ENCODE measurements around the gene ZNF683.

The ZNF683 gene

DNA sequence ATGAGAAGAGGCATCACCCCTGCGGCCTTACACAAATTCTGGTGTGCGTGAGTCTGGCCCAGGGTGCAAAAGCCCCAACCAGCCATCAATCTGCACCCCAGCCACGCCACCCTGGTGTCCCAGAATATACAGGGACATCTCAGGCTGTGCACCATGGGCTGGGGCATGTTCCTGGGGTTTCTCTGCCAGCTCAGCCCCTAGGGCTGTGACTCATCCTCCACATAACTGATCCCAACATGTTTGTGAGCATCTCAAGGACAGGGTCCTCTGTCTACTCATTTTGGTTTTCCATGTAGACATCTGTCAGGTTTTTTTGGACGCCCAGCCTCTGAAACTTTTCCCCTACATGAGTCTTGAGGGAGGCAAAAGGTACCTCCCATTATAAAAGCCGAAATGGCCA, 511 bp downstream of the ZNF683 start:
- POLR2A ChIA-PET = no interaction called here

DNA sequence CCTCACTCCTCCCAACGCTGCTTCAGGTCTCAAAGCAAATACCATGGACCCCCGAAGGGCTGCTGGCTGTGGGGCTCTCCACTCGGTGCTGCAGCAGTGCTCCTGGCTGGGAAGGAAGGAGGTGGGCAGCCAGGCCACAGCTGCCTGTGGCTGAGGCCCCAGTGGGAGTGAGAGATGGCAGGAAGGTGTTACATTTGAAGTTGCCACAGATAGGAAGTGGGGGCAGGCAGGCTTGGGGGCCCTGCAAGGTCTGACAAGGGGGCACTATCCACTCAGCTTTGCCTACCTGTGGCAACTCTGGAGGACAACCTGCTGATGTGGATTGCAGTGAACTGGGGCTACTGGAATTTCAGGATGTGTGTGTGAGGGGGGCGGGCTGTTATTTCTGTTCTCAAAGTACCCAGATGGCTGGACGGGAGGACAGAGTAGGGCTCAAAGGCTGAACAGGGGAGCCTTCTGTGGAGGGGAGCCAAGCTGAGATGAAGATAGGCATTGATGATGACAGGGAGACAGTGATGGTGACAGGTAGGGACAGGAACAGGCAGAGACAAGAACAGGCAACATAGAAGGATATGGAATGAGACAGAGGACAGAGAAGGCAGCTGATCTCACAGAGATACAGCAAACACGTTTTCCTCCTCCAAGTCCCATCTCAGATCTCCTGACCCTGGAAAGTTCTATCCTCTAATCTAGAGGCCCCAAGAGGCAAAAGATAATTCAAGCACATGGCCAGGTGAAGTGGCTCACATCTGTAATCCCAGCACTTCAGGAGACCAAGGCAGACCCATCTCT, 1.8 kb downstream of the ZNF683 start:
- TF ChIP-seq, protein P1, sequence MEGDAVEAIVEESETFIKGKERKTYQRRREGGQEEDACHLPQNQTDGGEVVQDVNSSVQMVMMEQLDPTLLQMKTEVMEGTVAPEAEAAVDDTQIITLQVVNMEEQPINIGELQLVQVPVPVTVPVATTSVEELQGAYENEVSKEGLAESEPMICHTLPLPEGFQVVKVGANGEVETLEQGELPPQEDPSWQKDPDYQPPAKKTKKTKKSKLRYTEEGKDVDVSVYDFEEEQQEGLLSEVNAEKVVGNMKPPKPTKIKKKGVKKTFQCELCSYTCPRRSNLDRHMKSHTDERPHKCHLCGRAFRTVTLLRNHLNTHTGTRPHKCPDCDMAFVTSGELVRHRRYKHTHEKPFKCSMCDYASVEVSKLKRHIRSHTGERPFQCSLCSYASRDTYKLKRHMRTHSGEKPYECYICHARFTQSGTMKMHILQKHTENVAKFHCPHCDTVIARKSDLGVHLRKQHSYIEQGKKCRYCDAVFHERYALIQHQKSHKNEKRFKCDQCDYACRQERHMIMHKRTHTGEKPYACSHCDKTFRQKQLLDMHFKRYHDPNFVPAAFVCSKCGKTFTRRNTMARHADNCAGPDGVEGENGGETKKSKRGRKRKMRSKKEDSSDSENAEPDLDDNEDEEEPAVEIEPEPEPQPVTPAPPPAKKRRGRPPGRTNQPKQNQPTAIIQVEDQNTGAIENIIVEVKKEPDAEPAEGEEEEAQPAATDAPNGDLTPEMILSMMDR (IDR thresholded peaks at IDR 0.05; ENCODE audit: insufficient read depth, low read length, missing control alignments) = no peak
- DNase-seq (ENCODE audit: low read depth, low spot score) = no peak
- ChIA-PET CTCF (interaction anchor here (1.1 to 2.6 kb wide), 3 partner anchors 9 to 46 kb away, joined by 3 to 14 read pairs (median 10); no protein-coding TSS in a partner anchor), POLR2A (interaction anchor here (0.6 kb wide), 1 partner anchor 166 kb away, joined by 3 read pairs; no protein-coding TSS in a partner anchor)
- no peak overlapping the region for H3K4me3 ChIP-seq (ENCODE audit: low read depth, low read length)

More for the DNA sequence above, 511 bp downstream of the ZNF683 start:
- CTCF ChIA-PET = interaction anchor here (0.7 to 9.7 kb wide), 3 partner anchors 9 to 45 kb away, joined by 3 to 203 read pairs (median 21); no protein-coding TSS in a partner anchor
- DNase-seq (ENCODE audit: low read depth, low spot score) = no peak
- TF ChIP-seq, protein P1 (IDR thresholded peaks at IDR 0.05; ENCODE audit: insufficient read depth, low read length, missing control alignments) = no peak
- no peak overlapping the region for H3K4me3 ChIP-seq (ENCODE audit: low read depth, low read length)

DNA sequence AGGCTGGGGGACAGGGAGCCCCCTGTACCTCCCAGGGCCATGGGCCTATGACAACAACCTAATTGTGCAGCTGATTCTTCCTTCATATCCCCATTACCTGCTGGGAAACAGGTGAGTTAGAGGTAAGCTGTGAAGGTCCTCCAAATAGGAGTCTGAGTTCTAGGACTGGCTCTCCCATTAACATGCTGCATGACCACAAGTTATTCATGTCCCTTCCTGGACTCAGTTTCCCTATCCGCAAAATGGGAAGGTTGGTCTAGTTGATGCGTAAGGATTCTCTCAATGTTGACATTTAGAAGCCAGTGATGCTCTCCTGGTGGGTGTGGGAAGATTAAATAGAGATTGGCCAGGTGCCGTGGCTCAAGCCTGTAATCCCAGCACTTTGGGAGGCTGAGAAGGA, 4.1 kb downstream of the ZNF683 start:
- ChIA-PET CTCF (interaction anchor here (7.0 kb wide), 1 partner anchor 14 kb away, joined by 77 read pairs; the partner anchor contains the start of gene CRYBG2), POLR2A (no interaction called here)
- H3K4me3 ChIP-seq (ENCODE audit: low read depth, low read length) = no peak overlapping the region
- TF ChIP-seq, protein P1 (IDR thresholded peaks at IDR 0.05; ENCODE audit: insufficient read depth, low read length, missing control alignments) = no peak
- DNase-seq (ENCODE audit: low read depth, low spot score) = no peak

DNA sequence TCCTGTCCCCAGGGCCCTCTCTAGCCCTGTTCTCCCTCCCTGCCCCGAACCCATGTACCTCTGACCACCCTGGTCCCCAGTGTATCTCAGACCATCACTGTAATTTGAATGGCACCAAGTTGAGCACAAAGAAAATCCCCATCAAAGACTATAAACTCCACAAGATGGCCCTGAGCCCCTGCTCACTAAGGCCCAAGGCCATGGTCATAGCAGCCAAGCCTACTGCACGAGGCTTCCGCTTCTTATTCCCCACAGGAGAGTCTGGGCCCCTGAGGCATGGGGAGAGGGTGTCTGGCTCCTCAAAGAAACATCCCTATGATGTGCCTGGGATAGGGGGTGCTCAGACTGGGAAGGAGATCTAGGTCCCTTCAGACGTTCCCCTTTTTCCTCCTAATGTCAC, 4.5 kb downstream of the ZNF683 start:
- H3K4me3 ChIP-seq (ENCODE audit: low read depth, low read length) = no peak overlapping the region
- DNase-seq (ENCODE audit: low read depth, low spot score) = no peak
- POLR2A ChIA-PET = no interaction called here
- CTCF ChIA-PET = interaction anchor here (7.0 kb wide), 1 partner anchor 14 kb away, joined by 77 read pairs; the partner anchor contains the start of gene CRYBG2
- TF ChIP-seq, protein P1 (IDR thresholded peaks at IDR 0.05; ENCODE audit: insufficient read depth, low read length, missing control alignments) = no peak

DNA sequence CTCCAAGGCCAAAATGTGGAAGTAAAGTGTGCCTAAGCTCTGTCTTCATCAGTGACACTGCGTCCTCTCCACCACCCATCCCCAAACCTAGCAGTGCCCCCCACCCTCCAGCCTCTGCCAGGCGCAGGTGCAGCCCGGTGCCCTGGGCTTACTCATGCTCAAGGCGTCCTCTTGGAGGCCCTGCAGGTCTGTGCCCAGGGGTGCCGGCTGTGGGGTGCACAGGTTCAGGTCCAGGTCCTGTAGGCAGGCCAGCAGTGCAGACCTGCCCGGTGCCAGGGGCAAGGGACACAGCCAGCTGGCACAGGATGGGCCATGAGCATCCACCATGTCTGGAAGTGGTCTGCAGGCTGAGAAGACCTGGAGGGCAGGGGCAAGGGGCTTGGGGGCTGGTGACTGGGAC, 5.1 kb downstream of the ZNF683 start:
- DNase-seq (ENCODE audit: low read depth, low spot score) = no peak
- TF ChIP-seq, protein P1 (IDR thresholded peaks at IDR 0.05; ENCODE audit: insufficient read depth, low read length, missing control alignments) = no peak
- no peak overlapping the region for H3K4me3 ChIP-seq (ENCODE audit: low read depth, low read length)
- ChIA-PET POLR2A (interaction anchor here (0.6 kb wide), 1 partner anchor 20 kb away, joined by 4 read pairs; no protein-coding TSS in a partner anchor), CTCF (interaction anchor here (0.9 to 7.0 kb wide), 3 partner anchors 13 to 50 kb away, joined by 3 to 77 read pairs (median 4); partner anchors contain the start of gene CRYBG2)

DNA sequence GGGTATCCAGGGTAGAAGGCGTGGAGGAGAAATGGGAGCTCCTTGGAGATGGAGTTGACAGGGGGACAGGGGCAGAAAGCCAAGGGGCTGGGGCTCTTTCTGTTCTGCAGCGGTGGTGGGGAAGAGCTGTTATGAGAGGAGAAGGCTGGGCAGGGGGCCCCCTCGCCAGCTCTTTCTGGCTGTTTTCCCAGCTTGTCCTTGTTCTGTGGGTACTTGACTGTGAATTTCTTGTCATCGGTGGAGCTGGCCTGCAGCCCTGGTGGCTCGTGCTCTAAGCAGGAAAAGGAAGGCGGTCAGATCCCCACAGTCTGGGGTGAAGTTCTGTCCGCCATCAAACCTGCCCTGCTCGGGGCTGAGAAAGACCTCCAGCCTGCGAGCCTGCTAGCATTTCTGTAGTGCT, 7.6 kb downstream of the ZNF683 start:
- POLR2A ChIA-PET = no interaction called here
- H3K4me3 ChIP-seq (ENCODE audit: low read depth, low read length) = no peak overlapping the region
- TF ChIP-seq, protein P1 (IDR thresholded peaks at IDR 0.05; ENCODE audit: insufficient read depth, low read length, missing control alignments) = no peak
- no peak for DNase-seq (ENCODE audit: low read depth, low spot score)
- CTCF ChIA-PET = interaction anchor here (0.7 to 7.0 kb wide), 28 partner anchors 11 to 278 kb away, joined by 3 to 203 read pairs (median 8); partner anchors contain the start of genes CD52, CEP85, CRYBG2 and DHDDS

Measured in AG04449 (cell line).